DOHH2 (cell line): ENCODE data around the gene TMOD2.

ENCODE experiments used
- CTCF ChIP-seq: fragments of 200-600 bp; sonication (generic); IDR thresholded peaks from one replicate; pipeline ENCODE4 v1.5.1; 2014; ENCODE audit warnings: antibody characterized with exemption, mild to moderate bottlenecking, low read depth, low read length; ENCODE audit not compliant: poor library complexity, severe bottlenecking
- EZH2phosphoT487 ChIP-seq: fragments of 200-600 bp; sonication (generic); IDR thresholded peaks from 2 replicates; pipeline ENCODE4 v1.6.1; 2017; ENCODE audit warnings: borderline replicate concordance, mild to moderate bottlenecking, antibody characterized with exemption, low read length, moderate library complexity, mixed read lengths

- no peak for TF ChIP-seq CTCF
- no peak for TF ChIP-seq EZH2phosphoT487
Observed at GRCh38 chr15:51771773-51772172, 20.4 kb downstream of the TMOD2 start.
